22Rv1 (cell line): ENCODE data around the gene HEG1.

Experiments
- CTCF ChIP-seq: fragments of 450-650 bp; IDR thresholded peaks from 2 replicates; pipeline ENCODE4 v1.5.1; 2017; ENCODE audit warnings: mild to moderate bottlenecking
- ZFX ChIP-seq: fragments of 450-650 bp; IDR thresholded peaks from 2 replicates; pipeline ENCODE4 v1.6.1; 2017; ENCODE audit warnings: antibody characterized with exemption, borderline replicate concordance

- no peak for TF ChIP-seq CTCF
- no peak for TF ChIP-seq ZFX
Measured at GRCh38 chr3:125017406-125017805, 38.4 kb downstream of the HEG1 start.
